GM23338 (cell line): ENCODE measurements around the gene FOXB2. TPM values are rescaled to one million over a fixed set of nuclear protein-coding genes. Genes with fewer than 3 reads are reported as not detected.
A peak's percentile ranks its signal among the peaks of the same experiment; 100 is the strongest.
"Not testable (repeated sequence)": the region's sequence is repeated elsewhere in the genome, so short reads cannot be mapped to it uniquely, and the experiment has no call there.

ENCODE experiments used
- ATAC-seq: fragments of 200-7000 bp; cut with Tn5 transposase; 3 replicates; pipeline ENCODE4 v1.9.1; 2020
- DNase-seq: peaks from one replicate; pipeline ENCODE4 v3.0.0-alpha.2; 2015; ENCODE audit warnings: low spot score
- H2AFZ ChIP-seq: fragments of 200-600 bp; sonication (generic); 2 replicates; pipeline ENCODE4 v1.8.0; 2016; ENCODE audit warnings: antibody characterized with exemption, mild to moderate bottlenecking, moderate library complexity
- H3F3A ChIP-seq: fragments of 200-600 bp; sonication (generic); replicated peaks from 2 replicates; pipeline ENCODE4 v1.8.0; 2017; ENCODE audit warnings: antibody characterized with exemption, mixed run types, low read depth
- H3K27ac ChIP-seq: fragments of 200-600 bp; sonication (generic); 2 replicates; pipeline ENCODE4 v1.6.1; 2016; ENCODE audit warnings: low read depth
- H3K27me3 ChIP-seq: fragments of 200-600 bp; sonication (generic); 2 replicates; pipeline ENCODE4 v1.8.0; 2016; ENCODE audit warnings: mild to moderate bottlenecking, mixed run types, moderate library complexity; ENCODE audit not compliant: insufficient read depth
- H3K36me3 ChIP-seq: fragments of 200-600 bp; sonication (generic); 2 replicates; pipeline ENCODE4 v1.8.0; 2016; ENCODE audit warnings: mild to moderate bottlenecking; ENCODE audit not compliant: insufficient read depth
- H3K4me1 ChIP-seq: fragments of 200-600 bp; sonication (generic); 2 replicates; pipeline ENCODE4 v1.8.0; 2016; ENCODE audit warnings: mild to moderate bottlenecking, moderate library complexity; ENCODE audit not compliant: insufficient read depth
- H3K4me2 ChIP-seq: fragments of 200-600 bp; sonication (generic); 2 replicates; pipeline ENCODE4 v1.7.1; 2017; ENCODE audit warnings: mixed run types
- H3K4me3 ChIP-seq: fragments of 200-600 bp; sonication (generic); 2 replicates; pipeline ENCODE4 v1.6.1; 2016; ENCODE audit warnings: mixed run types
- H3K79me2 ChIP-seq: fragments of 200-600 bp; sonication (generic); replicated peaks from 2 replicates; pipeline ENCODE4 v1.8.0; 2017; ENCODE audit warnings: mild to moderate bottlenecking; ENCODE audit not compliant: insufficient read depth
- H3K9me2 ChIP-seq: fragments of 200-600 bp; sonication (generic); 2 replicates; pipeline ENCODE4 v1.8.0; 2017; ENCODE audit not compliant: insufficient read depth
- H4K20me1 ChIP-seq: fragments of 200-600 bp; sonication (generic); replicated peaks from 2 replicates; pipeline ENCODE4 v1.8.0; 2017; ENCODE audit warnings: mild to moderate bottlenecking; ENCODE audit not compliant: insufficient read depth
- H3K27ac Mint-ChIP-seq: 2 replicates; pipeline ENCODE4 v1.8.0; 2020; ENCODE audit warnings: inconsistent platforms, mild to moderate bottlenecking, moderate library complexity, mixed read lengths
- H3K27me3 Mint-ChIP-seq: 3 replicates; pipeline ENCODE4 v1.8.0; 2022; ENCODE audit warnings: low read depth, mild to moderate bottlenecking, moderate library complexity, mixed read lengths, inconsistent platforms; ENCODE audit not compliant: insufficient read depth, poor library complexity
- H3K36me3 Mint-ChIP-seq: 3 replicates; pipeline ENCODE4 v1.8.0; 2021; ENCODE audit warnings: low read depth, mild to moderate bottlenecking, inconsistent platforms, moderate library complexity, mixed read lengths
- H3K4me1 Mint-ChIP-seq: 3 replicates; pipeline ENCODE4 v1.8.0; 2020; ENCODE audit warnings: mild to moderate bottlenecking, inconsistent platforms, mixed read lengths
- H3K4me3 Mint-ChIP-seq: 3 replicates; pipeline ENCODE4 v1.8.0; 2021; ENCODE audit warnings: moderate library complexity, mild to moderate bottlenecking, inconsistent platforms, mixed read lengths
- H3K9me3 Mint-ChIP-seq: 3 replicates; pipeline ENCODE4 v1.8.0; 2020; ENCODE audit warnings: moderate library complexity, mild to moderate bottlenecking, inconsistent platforms, mixed read lengths
- EZH2 ChIP-seq: fragments of 200-600 bp; sonication (generic); IDR thresholded peaks from one replicate; pipeline ENCODE4 v1.8.0; 2017; ENCODE audit warnings: antibody characterized with exemption, mild to moderate bottlenecking, low read depth; ENCODE audit not compliant: unreplicated experiment
- JUNB ChIP-seq: IDR thresholded peaks from one replicate; pipeline ENCODE4 v1.6.1; 2016; ENCODE audit warnings: antibody characterized with exemption; ENCODE audit not compliant: unreplicated experiment
- NANOG ChIP-seq: IDR thresholded peaks from 2 replicates; pipeline ENCODE4 v1.6.1; 2016; ENCODE audit warnings: antibody characterized with exemption, borderline replicate concordance
- polyA plus RNA-seq: library from polyadenylated mRNA; unstranded; fragments of >200 nt; fragmentation: Nextera tagmentation; extraction: Ambion mirVana; gene quantifications from 2 replicates; pipeline ENCODE4 v1.2.1, GENCODE V29; 2016
- total RNA-seq: library from RNA; depleted of rRNA; stranded (reverse); fragments of >200 nt; shearing (Covaris generic); gene quantifications from 2 replicates; pipeline ENCODE4 v1.2.3, GENCODE V29; 2014
- TF ChIP-seq, protein P1 (sequence below): fragments of 250-450 bp; sonication (Bioruptor Pico); IDR thresholded peaks from 2 replicates; pipeline ENCODE4 v1.5.0; 2020; ENCODE audit warnings: mild to moderate bottlenecking, moderate library complexity

FOXB2 gene
- total and polyA plus RNA-seq, 2 experiments from 2014 or later: not detected

DNA sequence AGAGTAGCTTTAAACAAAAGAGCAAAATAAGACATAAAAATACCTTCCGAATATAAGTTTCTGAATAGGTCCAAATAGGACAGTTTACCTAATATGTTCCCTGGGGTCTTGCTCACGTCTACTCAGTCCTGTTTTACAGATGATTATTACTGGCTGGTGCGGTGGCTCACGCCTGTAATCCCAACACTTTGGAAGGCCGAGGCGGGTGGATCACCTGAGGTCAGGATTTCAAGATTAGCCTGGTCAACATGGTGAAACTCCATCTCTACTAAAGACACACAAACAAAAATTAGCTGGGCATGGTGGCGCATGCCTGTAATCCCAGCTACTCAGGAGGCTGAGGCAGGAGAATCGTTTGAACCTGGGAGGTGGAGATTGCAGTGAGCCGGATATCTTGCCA is 40.6 kb upstream of the FOXB2 start:
- H3K4me3 ChIP-seq, ATAC-seq, H3K9me3 Mint-ChIP-seq: not testable (repeated sequence)

DNA sequence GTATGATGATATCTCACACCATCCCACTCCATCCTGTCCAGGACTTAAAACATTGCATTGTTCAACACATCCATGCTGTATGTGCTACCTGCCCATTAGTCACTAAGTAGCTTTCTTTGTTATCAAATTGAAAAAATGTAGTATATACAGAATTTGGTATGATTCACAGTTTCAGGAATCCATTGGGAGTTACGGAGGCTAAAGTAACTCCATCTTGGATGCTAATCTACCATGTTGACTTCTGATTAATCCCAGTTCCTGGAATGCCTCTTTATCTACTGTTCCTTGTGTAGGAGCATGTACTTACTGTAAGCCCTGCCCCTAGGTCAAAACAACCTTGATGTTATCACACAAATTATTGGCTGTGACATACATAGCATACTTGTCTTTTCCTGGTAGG is 38.9 kb upstream of the FOXB2 start:
- H3K79me2 ChIP-seq: no peaks in the 10 kb centered on the region
- H3K9me2 ChIP-seq: no peaks in the 10 kb centered on the region
- H3K4me2 ChIP-seq: no peak overlapping the region
- no peak for TF ChIP-seq NANOG
- TF ChIP-seq, protein P1, sequence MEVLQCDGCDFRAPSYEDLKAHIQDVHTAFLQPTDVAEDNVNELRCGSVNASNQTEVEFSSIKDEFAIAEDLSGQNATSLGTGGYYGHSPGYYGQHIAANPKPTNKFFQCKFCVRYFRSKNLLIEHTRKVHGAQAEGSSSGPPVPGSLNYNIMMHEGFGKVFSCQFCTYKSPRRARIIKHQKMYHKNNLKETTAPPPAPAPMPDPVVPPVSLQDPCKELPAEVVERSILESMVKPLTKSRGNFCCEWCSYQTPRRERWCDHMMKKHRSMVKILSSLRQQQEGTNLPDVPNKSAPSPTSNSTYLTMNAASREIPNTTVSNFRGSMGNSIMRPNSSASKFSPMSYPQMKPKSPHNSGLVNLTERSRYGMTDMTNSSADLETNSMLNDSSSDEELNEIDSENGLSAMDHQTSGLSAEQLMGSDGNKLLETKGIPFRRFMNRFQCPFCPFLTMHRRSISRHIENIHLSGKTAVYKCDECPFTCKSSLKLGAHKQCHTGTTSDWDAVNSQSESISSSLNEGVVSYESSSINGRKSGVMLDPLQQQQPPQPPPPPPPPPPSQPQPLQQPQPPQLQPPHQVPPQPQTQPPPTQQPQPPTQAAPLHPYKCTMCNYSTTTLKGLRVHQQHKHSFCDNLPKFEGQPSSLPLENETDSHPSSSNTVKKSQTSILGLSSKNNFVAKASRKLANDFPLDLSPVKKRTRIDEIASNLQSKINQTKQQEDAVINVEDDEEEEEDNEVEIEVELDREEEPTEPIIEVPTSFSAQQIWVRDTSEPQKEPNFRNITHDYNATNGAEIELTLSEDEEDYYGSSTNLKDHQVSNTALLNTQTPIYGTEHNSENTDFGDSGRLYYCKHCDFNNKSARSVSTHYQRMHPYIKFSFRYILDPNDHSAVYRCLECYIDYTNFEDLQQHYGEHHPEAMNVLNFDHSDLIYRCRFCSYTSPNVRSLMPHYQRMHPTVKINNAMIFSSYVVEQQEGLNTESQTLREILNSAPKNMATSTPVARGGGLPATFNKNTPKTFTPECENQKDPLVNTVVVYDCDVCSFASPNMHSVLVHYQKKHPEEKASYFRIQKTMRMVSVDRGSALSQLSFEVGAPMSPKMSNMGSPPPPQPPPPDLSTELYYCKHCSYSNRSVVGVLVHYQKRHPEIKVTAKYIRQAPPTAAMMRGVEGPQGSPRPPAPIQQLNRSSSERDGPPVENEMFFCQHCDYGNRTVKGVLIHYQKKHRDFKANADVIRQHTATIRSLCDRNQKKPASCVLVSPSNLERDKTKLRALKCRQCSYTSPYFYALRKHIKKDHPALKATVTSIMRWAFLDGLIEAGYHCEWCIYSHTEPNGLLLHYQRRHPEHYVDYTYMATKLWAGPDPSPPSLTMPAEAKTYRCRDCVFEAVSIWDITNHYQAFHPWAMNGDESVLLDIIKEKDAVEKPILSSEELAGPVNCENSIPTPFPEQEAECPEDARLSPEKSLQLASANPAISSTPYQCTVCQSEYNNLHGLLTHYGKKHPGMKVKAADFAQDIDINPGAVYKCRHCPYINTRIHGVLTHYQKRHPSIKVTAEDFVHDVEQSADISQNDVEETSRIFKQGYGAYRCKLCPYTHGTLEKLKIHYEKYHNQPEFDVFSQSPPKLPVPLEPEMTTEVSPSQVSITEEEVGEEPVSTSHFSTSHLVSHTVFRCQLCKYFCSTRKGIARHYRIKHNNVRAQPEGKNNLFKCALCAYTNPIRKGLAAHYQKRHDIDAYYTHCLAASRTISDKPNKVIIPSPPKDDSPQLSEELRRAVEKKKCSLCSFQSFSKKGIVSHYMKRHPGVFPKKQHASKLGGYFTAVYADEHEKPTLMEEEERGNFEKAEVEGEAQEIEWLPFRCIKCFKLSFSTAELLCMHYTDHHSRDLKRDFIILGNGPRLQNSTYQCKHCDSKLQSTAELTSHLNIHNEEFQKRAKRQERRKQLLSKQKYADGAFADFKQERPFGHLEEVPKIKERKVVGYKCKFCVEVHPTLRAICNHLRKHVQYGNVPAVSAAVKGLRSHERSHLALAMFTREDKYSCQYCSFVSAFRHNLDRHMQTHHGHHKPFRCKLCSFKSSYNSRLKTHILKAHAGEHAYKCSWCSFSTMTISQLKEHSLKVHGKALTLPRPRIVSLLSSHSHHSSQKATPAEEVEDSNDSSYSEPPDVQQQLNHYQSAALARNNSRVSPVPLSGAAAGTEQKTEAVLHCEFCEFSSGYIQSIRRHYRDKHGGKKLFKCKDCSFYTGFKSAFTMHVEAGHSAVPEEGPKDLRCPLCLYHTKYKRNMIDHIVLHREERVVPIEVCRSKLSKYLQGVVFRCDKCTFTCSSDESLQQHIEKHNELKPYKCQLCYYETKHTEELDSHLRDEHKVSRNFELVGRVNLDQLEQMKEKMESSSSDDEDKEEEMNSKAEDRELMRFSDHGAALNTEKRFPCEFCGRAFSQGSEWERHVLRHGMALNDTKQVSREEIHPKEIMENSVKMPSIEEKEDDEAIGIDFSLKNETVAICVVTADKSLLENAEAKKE (CRISPR knock-in tag): no peak
- no peak for TF ChIP-seq JUNB
- no peak for TF ChIP-seq EZH2
- H3K27ac Mint-ChIP-seq: no peak overlapping the region
- no peak overlapping the region for H3K27ac ChIP-seq
- no peaks in the 10 kb centered on the region for H4K20me1 ChIP-seq
- peaks cover 3% of the 10 kb centered on the region for H3K27me3 Mint-ChIP-seq
- H3K4me3 ChIP-seq: no peak overlapping the region
- no peaks in the 10 kb centered on the region for H3K27me3 ChIP-seq
- no peaks in the 10 kb centered on the region for H3K4me1 ChIP-seq
- H3K9me3 Mint-ChIP-seq: no peaks in the 10 kb centered on the region
- DNase-seq: no peak
- no peaks in the 10 kb centered on the region for H3F3A ChIP-seq
- H2AFZ ChIP-seq: no peak overlapping the region
- no peak for ATAC-seq
- H3K4me1 Mint-ChIP-seq: peaks cover 5% of the 10 kb centered on the region
- H3K36me3 Mint-ChIP-seq: no peaks in the 10 kb centered on the region
- no peak overlapping the region for H3K4me3 Mint-ChIP-seq
- H3K36me3 ChIP-seq: no peaks in the 10 kb centered on the region

More for the DNA sequence above, 40.6 kb upstream of the FOXB2 start:
- H2AFZ ChIP-seq: 0 out of 2 replicates have a peak overlapping the region, but pooled peaks have one; percentile 34
- not testable (repeated sequence) for H4K20me1 ChIP-seq, H3K27ac Mint-ChIP-seq, H3K4me1 Mint-ChIP-seq, H3K4me3 Mint-ChIP-seq, H3K27me3 ChIP-seq, H3K27me3 Mint-ChIP-seq, H3K4me2 ChIP-seq, H3F3A ChIP-seq, H3K27ac ChIP-seq, H3K9me2 ChIP-seq, H3K36me3 Mint-ChIP-seq, H3K4me1 ChIP-seq, DNase-seq, H3K36me3 ChIP-seq, H3K79me2 ChIP-seq
